Naive thymus-derived CD4-positive, alpha-beta T cell (primary cell): ENCODE data around the gene CASR. TPM values are rescaled to one million over a fixed set of nuclear protein-coding genes. Genes with fewer than 3 reads are reported as not detected.
A peak's percentile ranks its signal among the peaks of the same experiment; 100 is the strongest.

Experiments used
- ATAC-seq: fragments of 150-1000 bp; cut with Tn5 transposase; 2 replicates; pipeline ENCODE4 v1.10.0; 2021; ENCODE audit warnings: mild to moderate bottlenecking, moderate library complexity
- CTCF ChIA-PET: fragments of 350-600 bp; sonication (Branson Sonifier 250); formaldehyde crosslinking; loops from one replicate; lab custom pipeline; 2021; ENCODE audit warnings: antibody characterized with exemption; lab: Charles Lee
- POLR2A ChIA-PET: fragments of 350-600 bp; sonication (Branson Sonifier 250); formaldehyde crosslinking; loops from one replicate; lab custom pipeline; 2021; ENCODE audit warnings: antibody characterized with exemption, inconsistent platforms; lab: Charles Lee
- DNase-seq, 9 donors: peaks; one replicate each; pipeline versions ENCODE4 v3.0.0 to v3.0.0-alpha.2; 2020 to 2022; ENCODE audit warnings: mixed read lengths in 1 of 9
- H3K27ac ChIP-seq: one replicate; pipeline ENCODE4 v1.7.0; 2013; ENCODE audit warnings: mild to moderate bottlenecking, low read depth, low read length, moderate library complexity
- H3K27me3 ChIP-seq, 2 donors: one replicate each; pipeline ENCODE4 v1.7.0; 2013; ENCODE audit warnings: low read length in 2 of 2, mild to moderate bottlenecking in 2 of 2, moderate library complexity in 2 of 2; ENCODE audit not compliant: control insufficient read depth in 2 of 2, insufficient read depth in 2 of 2
- H3K36me3 ChIP-seq, 3 experiments: 1 replicate in 2 of 3; 2 replicates in 1 of 3; pipeline ENCODE4 v1.7.0; 2013; ENCODE audit warnings: low read length in 3 of 3, mild to moderate bottlenecking in 3 of 3, moderate library complexity in 1 of 3; ENCODE audit not compliant: insufficient read depth in 3 of 3, control insufficient read depth in 2 of 3
- H3K4me1 ChIP-seq, 2 donors: one replicate each; pipeline ENCODE4 v1.7.0; 2013; ENCODE audit warnings: low read length in 2 of 2, mild to moderate bottlenecking in 2 of 2, moderate library complexity in 1 of 2; ENCODE audit not compliant: control insufficient read depth in 2 of 2, insufficient read depth in 2 of 2
- H3K4me3 ChIP-seq: 2 replicates; pipeline ENCODE4 v1.7.0; 2013; ENCODE audit warnings: mild to moderate bottlenecking, low read length
- H3K9me3 ChIP-seq, 3 experiments: 1 replicate in 2 of 3; 2 replicates in 1 of 3; pipeline ENCODE4 v1.7.0; 2013; ENCODE audit warnings: low read length in 3 of 3; ENCODE audit not compliant: control insufficient read depth in 2 of 3
- H3K27ac Mint-ChIP-seq, 9 donors: one replicate each; pipeline ENCODE4 v1.8.0; 2020 to 2022; ENCODE audit warnings: mixed read lengths in 9 of 9, mild to moderate bottlenecking in 8 of 9, moderate library complexity in 5 of 9, inconsistent platforms in 2 of 9
- H3K27me3 Mint-ChIP-seq, 5 donors: one replicate each; pipeline ENCODE4 v1.8.0; 2021 to 2022; ENCODE audit warnings: mixed read lengths in 5 of 5, mild to moderate bottlenecking in 1 of 5
- H3K36me3 Mint-ChIP-seq, 5 donors: one replicate each; pipeline ENCODE4 v1.8.0; 2020 to 2022; ENCODE audit warnings: mixed read lengths in 5 of 5, mild to moderate bottlenecking in 3 of 5, inconsistent platforms in 1 of 5
- H3K4me1 Mint-ChIP-seq, 7 donors: one replicate each; pipeline ENCODE4 v1.8.0; 2020 to 2022; ENCODE audit warnings: mixed read lengths in 7 of 7, mild to moderate bottlenecking in 3 of 7, inconsistent platforms in 1 of 7
- H3K4me3 Mint-ChIP-seq, 10 donors: one replicate each; pipeline ENCODE4 v1.8.0; 2020 to 2022; ENCODE audit warnings: mild to moderate bottlenecking in 10 of 10, mixed read lengths in 10 of 10, moderate library complexity in 6 of 10, inconsistent platforms in 2 of 10
- H3K9me3 Mint-ChIP-seq, 11 donors: one replicate each; pipeline ENCODE4 v1.8.0; 2020 to 2022; ENCODE audit warnings: mixed read lengths in 11 of 11, mild to moderate bottlenecking in 4 of 11, inconsistent platforms in 1 of 11, moderate library complexity in 1 of 11
- intact Hi-C, 2 donors: fragments of 100-400 bp; cut with micrococcal nuclease; formaldehyde crosslinking; loops; one replicate each; pipeline ENCODE4 v1.15.1; 2023
- polyA plus RNA-seq, 2 donors: library from polyadenylated mRNA; unstranded; fragments of 300-500 nt; fragmentation: Illumina TruSeq; gene quantifications; one replicate each; pipeline ENCODE4 v1.2.3, GENCODE V29; 2021
- total RNA-seq, 6 experiments: library from RNA in 5 of 6; stranded (reverse) in 5 of 6; gene quantifications; 1 replicate in 5 of 6; 2 replicates in 1 of 6; pipeline ENCODE4 v1.2.3 and lab custom pipeline; 2021 to 2026

Gene CASR
- total and polyA plus RNA-seq, 7 experiments from 2014 or later: 0.02 TPM; not detected in 5

DNA sequence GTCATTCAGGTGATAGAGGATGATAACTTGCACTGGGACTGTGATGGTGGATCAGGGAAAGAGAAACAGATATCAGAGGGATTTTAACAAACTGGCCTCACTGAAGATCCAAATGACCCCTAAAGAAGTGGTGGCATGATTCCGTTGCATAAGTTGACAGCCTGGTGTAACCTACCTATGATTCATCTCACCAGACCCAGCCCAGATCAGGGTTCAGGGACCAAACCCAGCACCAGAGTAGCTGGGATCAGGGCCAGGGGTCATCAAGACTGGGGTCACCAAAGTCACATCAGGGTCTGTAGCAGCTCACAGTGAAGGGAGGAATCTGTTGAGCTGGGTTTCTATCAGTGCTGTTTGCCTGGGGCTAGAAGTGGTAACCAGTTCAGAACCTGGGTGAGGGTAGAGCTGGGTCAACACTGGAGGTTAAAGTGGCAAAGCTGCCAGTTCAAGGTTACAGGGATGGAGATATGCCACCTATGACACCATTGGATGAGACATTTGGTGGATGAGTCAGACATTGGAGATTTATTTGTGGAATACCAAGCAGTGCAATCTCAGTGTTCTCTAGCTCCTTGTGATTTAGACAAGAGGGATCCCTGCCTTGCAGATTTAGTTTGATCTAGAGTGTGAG is 35.9 kb downstream of the CASR start:
- H3K9me3 ChIP-seq: no peaks in the 10 kb centered on the region
- intact Hi-C loops: no loop called here
- no peak overlapping the region for H3K4me3 ChIP-seq
- Mint-ChIP-seq H3K4me3 (no peak overlapping the region), H3K9me3 (peaks cover 0 to 18% (median 4%) of the 10 kb centered on the region in 11 donors), H3K4me1 (no peaks in the 10 kb centered on the region), H3K27me3 (peaks cover 37 to 53% (median 43%) of the 10 kb centered on the region in 5 donors), H3K27ac (no peak overlapping the region), H3K36me3 (peaks cover 0 to 5% (median 0%) of the 10 kb centered on the region in 5 donors)
- no peaks in the 10 kb centered on the region for H3K4me1 ChIP-seq
- H3K27ac ChIP-seq: no peak overlapping the region
- ATAC-seq: no peak
- DNase-seq: no peak
- no peaks in the 10 kb centered on the region for H3K36me3 ChIP-seq
- ChIA-PET POLR2A (no interaction called here), CTCF (no interaction called here)
- no peaks in the 10 kb centered on the region for H3K27me3 ChIP-seq

DNA sequence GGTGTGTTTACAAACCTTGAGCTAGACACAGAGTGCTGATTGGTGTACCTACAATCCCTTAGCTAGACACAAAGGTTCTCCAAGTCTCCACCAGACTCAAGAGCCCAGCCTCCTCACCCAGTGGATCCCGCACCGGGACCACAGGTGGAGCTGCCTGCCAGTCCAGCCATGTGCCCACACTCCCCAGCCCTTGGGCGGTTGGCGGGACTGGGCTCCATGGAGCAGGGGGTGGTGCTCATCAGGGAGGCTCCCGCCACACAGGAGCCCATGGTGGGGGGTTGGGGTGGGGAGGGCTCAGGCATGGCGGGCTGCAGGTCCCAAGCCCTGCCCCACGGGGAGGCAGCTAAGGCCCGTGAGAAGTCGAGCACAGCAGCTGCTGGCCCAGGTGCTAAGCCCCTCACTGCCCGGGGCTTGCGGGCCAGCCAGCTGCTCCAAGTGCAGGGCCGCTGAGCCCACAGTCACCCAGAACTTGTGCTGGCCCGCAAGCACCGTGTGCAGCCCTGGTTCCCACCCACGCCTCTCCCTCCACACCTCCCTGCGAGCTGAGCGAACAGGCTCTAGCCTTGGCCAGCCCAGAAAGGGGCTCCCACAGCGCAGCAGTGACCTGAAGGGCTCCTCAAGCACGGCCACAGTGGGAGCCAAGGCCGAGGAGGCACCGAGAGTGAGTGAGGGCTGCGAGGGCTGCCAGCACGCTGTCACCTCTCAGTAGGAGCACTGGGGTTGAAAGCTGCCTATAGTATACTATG is 43.7 kb downstream of the CASR start:
- no peaks in the 10 kb centered on the region for H3K4me1 ChIP-seq
- Mint-ChIP-seq H3K9me3 (peaks cover 0 to 24% (median 5%) of the 10 kb centered on the region in 11 donors), H3K36me3 (peaks cover 0 to 5% (median 0%) of the 10 kb centered on the region in 5 donors), H3K4me3 (no peak overlapping the region), H3K27me3 (peaks cover 2 to 21% (median 13%) of the 10 kb centered on the region in 5 donors), H3K4me1 (peaks cover 0 to 3% (median 2%) of the 10 kb centered on the region in 7 donors), H3K27ac (no peak overlapping the region)
- ATAC-seq: no peak
- DNase-seq: no peak
- intact Hi-C loops: no loop called here
- no peaks in the 10 kb centered on the region for H3K36me3 ChIP-seq
- POLR2A ChIA-PET: no interaction called here
- no peaks in the 10 kb centered on the region for H3K9me3 ChIP-seq
- no peak overlapping the region for H3K27ac ChIP-seq
- no peaks in the 10 kb centered on the region for H3K27me3 ChIP-seq
- CTCF ChIA-PET: interaction anchor here (0.6 kb wide), 1 partner anchor 94 kb away, joined by 4 read pairs; no protein-coding TSS in a partner anchor
- no peak overlapping the region for H3K4me3 ChIP-seq

- H3K36me3 Mint-ChIP-seq: no peaks in the 10 kb centered on the region
- CTCF ChIA-PET: no interaction called here
- H3K27me3 Mint-ChIP-seq: peaks cover 4 to 22% (median 7%) of the 10 kb centered on the region in 5 donors
- peaks cover 4 to 19% (median 11%) of the 10 kb centered on the region in 7 donors for H3K4me1 Mint-ChIP-seq
- Histone ChIP-seq H3K4me3 (no peak overlapping the region), H3K9me3 (no peaks in the 10 kb centered on the region), H3K27me3 (no peaks in the 10 kb centered on the region), H3K36me3 (no peaks in the 10 kb centered on the region), H3K4me1 (peaks cover 0 to 4% of the 10 kb centered on the region in 2 donors), H3K27ac (no peak overlapping the region)
- intact Hi-C loops: no loop called here
- POLR2A ChIA-PET: no interaction called here
- H3K27ac Mint-ChIP-seq: no peak overlapping the region
- H3K9me3 Mint-ChIP-seq: peaks cover 0 to 9% (median 1%) of the 10 kb centered on the region in 11 donors
- no peak overlapping the region for H3K4me3 Mint-ChIP-seq
- ATAC-seq (no peak), DNase-seq (no peak)
Measured at GRCh38 chr3:122230174-122230573, 46.7 kb downstream of the CASR start.

- peaks cover 0 to 4% of the 10 kb centered on the region in 2 donors for H3K4me1 ChIP-seq
- POLR2A ChIA-PET: no interaction called here
- H3K27ac Mint-ChIP-seq: no peak overlapping the region
- no peaks in the 10 kb centered on the region for H3K27me3 ChIP-seq
- H3K4me3 Mint-ChIP-seq: no peak overlapping the region
- H3K36me3 ChIP-seq: no peaks in the 10 kb centered on the region
- H3K27me3 Mint-ChIP-seq: peaks cover 4 to 22% (median 9%) of the 10 kb centered on the region in 5 donors
- no peaks in the 10 kb centered on the region for H3K36me3 Mint-ChIP-seq
- no peaks in the 10 kb centered on the region for H3K9me3 ChIP-seq
- ATAC-seq (no peak), DNase-seq (no peak)
- H3K4me1 Mint-ChIP-seq: peaks cover 4 to 19% (median 11%) of the 10 kb centered on the region in 7 donors
- H3K4me3 ChIP-seq: no peak overlapping the region
- intact Hi-C loops: no loop called here
- no peak overlapping the region for H3K27ac ChIP-seq
- CTCF ChIA-PET: no interaction called here
- peaks cover 0 to 1% (median 0%) of the 10 kb centered on the region in 11 donors for H3K9me3 Mint-ChIP-seq
Measured at GRCh38 chr3:122231465-122232157, 48.1 kb downstream of the CASR start.

GRCh38 chr3:122232485-122232884 is 49.0 kb downstream of the CASR start:
- Histone ChIP-seq H3K27me3 (no peaks in the 10 kb centered on the region), H3K36me3 (no peaks in the 10 kb centered on the region), H3K27ac (no peak overlapping the region), H3K9me3 (no peaks in the 10 kb centered on the region), H3K4me1 (peaks cover 0 to 4% of the 10 kb centered on the region in 2 donors), H3K4me3 (no peak overlapping the region)
- peak overlapping the region in 1 of 10 donors; percentile 43 for H3K4me3 Mint-ChIP-seq
- intact Hi-C loops: no loop called here
- H3K9me3 Mint-ChIP-seq: peaks cover 0 to 1% (median 0%) of the 10 kb centered on the region in 11 donors
- ChIA-PET CTCF (no interaction called here), POLR2A (no interaction called here)
- peaks cover 4 to 19% (median 11%) of the 10 kb centered on the region in 7 donors for H3K4me1 Mint-ChIP-seq
- DNase-seq (no peak), ATAC-seq (no peak)
- H3K27me3 Mint-ChIP-seq: peaks cover 8 to 22% (median 9%) of the 10 kb centered on the region in 5 donors
- peak overlapping the region in 1 of 9 donors; percentile 38 for H3K27ac Mint-ChIP-seq
- no peaks in the 10 kb centered on the region for H3K36me3 Mint-ChIP-seq

DNA sequence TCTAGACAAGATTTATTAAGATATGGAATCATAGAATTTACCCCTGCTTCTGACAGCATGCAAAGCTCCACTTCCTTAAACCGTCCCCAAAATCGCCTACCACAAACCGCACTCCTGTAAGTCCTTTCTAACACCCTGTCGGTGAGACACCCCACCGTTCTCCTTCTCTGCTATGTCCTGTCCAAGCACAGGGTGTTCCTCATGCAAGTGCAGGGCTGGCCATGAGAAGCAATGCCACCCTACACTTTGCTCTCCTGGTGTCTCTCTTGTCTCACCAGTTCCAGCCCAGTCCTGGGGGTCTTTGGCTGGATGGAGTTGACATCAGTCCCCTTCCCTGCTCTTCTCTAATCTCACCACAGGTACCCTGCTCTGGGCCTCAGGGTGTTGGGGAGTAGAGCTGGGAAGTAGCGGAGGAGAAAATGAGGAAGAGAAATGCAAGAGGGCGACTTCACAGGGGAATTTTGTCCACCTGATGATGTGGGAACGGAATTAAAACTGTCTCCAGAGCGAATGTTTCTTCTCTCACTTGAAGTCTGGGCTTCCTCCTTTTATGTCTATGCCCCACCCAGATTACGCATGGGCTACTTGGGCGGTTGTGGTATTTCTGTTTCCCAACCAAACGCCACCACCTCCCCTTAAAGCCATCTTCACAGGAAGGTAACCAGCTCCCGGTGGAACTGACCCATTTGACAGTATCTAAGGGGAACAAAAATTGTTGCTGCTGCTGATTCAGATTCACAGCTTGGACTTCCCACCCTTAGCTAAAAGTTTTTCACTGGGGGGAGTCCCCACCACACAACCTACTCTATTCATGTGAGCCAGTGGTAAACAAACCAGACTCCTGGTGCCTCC is 49.9 kb downstream of the CASR start:
- Histone ChIP-seq H3K27ac (no peak overlapping the region), H3K9me3 (no peaks in the 10 kb centered on the region), H3K36me3 (no peaks in the 10 kb centered on the region), H3K4me3 (no peak overlapping the region), H3K27me3 (no peaks in the 10 kb centered on the region), H3K4me1 (peaks cover 0 to 4% of the 10 kb centered on the region in 2 donors)
- peaks cover 4 to 19% (median 11%) of the 10 kb centered on the region in 7 donors for H3K4me1 Mint-ChIP-seq
- ChIA-PET POLR2A (no interaction called here), CTCF (no interaction called here)
- intact Hi-C loops: no loop called here
- DNase-seq (no peak), ATAC-seq (peak; percentile 82)
- H3K36me3 Mint-ChIP-seq: no peaks in the 10 kb centered on the region
- H3K4me3 Mint-ChIP-seq: peak overlapping the region in 1 of 10 donors; percentile 29
- H3K9me3 Mint-ChIP-seq: peaks cover 0 to 1% (median 0%) of the 10 kb centered on the region in 11 donors
- peaks cover 9 to 26% (median 15%) of the 10 kb centered on the region in 5 donors for H3K27me3 Mint-ChIP-seq
- H3K27ac Mint-ChIP-seq: no peak overlapping the region
